GM12875 (cell line): ENCODE data around the gene EPG5.
"Not testable (repeated sequence)": the region's sequence is repeated elsewhere in the genome, so short reads cannot be mapped to it uniquely, and the experiment has no call there.

Experiments used
- H3K4me3 ChIP-seq: one replicate; pipeline ENCODE4 v1.5.1; 2011; ENCODE audit warnings: low read depth, low read length, control low read depth
- CTCF ChIP-seq: IDR thresholded peaks from 2 replicates; pipeline ENCODE4 v1.5.1; 2011; ENCODE audit warnings: low read depth, mild to moderate bottlenecking, control low read depth, inconsistent platforms, low read length, moderate library complexity, borderline replicate concordance; ENCODE audit not compliant: insufficient read depth

EPG5 gene

GRCh38 chr18:45828917-45829811 lies 138.0 kb downstream of the EPG5 start:
- H3K4me3 ChIP-seq, result no peak overlapping the region
- TF ChIP-seq CTCF, result no peak

- not testable (repeated sequence) for H3K4me3 ChIP-seq
Observed at GRCh38 chr18:45826716-45827115, 140.4 kb downstream of the EPG5 start.

GRCh38 chr18:45826084-45826483 lies 141.0 kb downstream of the EPG5 start:
- no peak for TF ChIP-seq CTCF
- H3K4me3 ChIP-seq, result no peak overlapping the region

- no peak within 1 kb of the TSS for H3K4me3 ChIP-seq
- no peak for TF ChIP-seq CTCF
Observed at GRCh38 chr18:45825258-45826044, 141.7 kb downstream of the EPG5 start, which contains the start of gene SIGLEC15. SIGLEC15 (plus strand) TSS chr18:45825675; CDS start chr18:45825729, 54 bp downstream.

- TF ChIP-seq CTCF, result no peak
Observed at GRCh38 chr18:45821711-45822110, 145.4 kb downstream of the EPG5 start.

GRCh38 chr18:45821026-45821425 lies 146.1 kb downstream of the EPG5 start:
- TF ChIP-seq CTCF, result no peak
- no peak overlapping the region for H3K4me3 ChIP-seq

More at GRCh38 chr18:45821711-45822110, 145.4 kb downstream of the EPG5 start:
- H3K4me3 ChIP-seq, result no peak overlapping the region

GRCh38 chr18:45820106-45820745 lies 146.9 kb downstream of the EPG5 start:
- no peak for TF ChIP-seq CTCF
- H3K4me3 ChIP-seq, result no peak overlapping the region

- H3K4me3 ChIP-seq, result not testable (repeated sequence)
Observed at GRCh38 chr18:45818765-45819164, 148.4 kb downstream of the EPG5 start.
